HG02938 (cell line): ENCODE data around the gene EPN2.
A peak's percentile ranks its signal among the peaks of the same experiment; 100 is the strongest.

Experiments used
- ATAC-seq: cut with Tn5 transposase; IDR thresholded peaks from one replicate; pipeline ENCODE4 v1.9.1; 2021; ENCODE audit warnings: mild to moderate bottlenecking, moderate library complexity; ENCODE audit not compliant: unreplicated experiment

EPN2 gene

DNA sequence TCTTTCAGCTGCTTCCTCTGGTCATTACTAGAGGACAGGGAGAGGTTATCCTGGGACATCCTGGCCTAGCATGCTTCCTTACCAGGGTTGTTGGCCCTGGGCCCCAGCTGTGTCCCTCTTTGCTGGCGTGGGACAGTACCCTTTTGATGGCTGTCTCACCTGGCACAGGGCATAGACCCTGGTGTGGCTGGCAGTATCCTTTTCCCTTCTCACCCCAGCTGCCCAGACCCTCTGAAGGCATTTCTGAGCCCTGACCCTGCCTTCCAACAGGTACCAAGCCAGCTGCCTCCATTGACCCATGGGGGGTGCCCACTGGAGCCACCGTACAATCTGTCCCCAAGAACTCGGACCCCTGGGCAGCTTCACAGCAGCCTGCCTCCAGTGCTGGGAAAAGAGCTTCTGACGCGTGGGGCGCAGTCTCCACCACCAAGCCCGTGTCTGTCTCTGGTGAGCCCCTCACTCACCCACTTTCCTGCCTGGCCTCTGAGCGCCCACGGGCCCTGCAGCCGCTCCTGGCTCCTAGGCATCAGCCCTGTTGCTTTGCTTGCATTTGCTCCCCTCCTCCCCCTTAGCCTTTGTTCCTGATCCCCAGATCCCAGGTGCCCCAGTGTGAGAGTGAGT, 91.4 kb downstream of the EPN2 start:
- ATAC-seq = no peak

DNA sequence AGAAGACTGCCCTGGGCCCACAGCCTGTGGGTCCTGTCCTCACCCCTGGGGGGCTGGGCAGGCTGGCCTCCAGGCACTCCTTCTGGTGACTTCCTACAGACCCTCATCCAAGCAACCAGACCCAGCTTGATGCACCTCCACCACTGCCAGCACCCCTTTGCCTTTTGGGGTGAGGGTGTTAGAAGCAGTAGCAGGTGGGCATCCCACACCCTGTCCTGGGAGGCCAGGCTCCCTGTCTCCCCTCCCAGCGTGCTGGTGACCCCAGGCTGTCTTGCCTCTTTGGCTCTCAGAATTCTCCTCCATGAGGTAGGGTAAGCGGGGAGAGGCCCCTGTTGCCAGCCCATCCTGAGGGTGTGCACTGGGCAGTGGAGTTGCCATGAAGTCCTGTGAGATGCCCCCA, 92.0 kb downstream of the EPN2 start:
- no peak for ATAC-seq

DNA sequence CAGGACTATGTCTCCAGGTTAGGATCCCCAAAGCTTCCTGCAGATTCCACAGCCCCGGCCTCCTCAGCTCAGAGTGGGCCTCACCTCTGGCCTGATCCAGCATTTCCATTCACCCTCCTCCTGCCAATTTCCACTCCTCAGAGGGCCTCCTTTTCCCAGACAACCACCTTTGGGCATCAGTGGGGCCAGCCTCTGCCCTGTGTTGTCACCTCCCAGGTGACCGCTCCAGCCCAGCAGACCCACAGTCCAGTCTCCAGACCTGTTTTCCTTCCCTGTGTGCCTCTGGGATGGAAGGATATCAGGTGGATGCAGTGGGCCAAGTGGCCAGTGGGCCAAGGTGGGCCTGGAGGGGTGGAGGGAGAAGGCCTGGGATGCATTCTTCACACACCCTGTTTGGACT, 92.7 kb downstream of the EPN2 start:
- ATAC-seq = no peak

DNA sequence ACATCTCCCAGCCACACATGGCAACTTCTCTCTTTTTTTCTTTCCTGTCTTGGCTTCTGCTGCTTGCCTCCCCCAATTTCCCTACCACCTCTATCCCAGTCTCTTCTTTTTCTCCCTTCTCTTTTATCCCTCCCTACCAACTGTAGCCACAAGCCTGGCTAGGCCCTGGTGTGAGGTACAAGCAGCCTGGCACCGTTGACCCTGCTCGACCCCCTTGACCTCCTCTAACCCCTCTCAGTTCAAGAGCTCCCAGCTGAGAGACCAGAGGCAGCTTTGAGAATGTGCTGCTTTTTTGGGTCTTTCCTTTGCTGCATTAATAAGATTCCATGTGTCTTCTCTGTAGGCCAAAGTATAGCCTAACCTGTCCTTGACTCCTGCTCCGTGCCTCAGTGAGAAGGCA, 93.1 kb downstream of the EPN2 start:
- ATAC-seq = no peak

DNA sequence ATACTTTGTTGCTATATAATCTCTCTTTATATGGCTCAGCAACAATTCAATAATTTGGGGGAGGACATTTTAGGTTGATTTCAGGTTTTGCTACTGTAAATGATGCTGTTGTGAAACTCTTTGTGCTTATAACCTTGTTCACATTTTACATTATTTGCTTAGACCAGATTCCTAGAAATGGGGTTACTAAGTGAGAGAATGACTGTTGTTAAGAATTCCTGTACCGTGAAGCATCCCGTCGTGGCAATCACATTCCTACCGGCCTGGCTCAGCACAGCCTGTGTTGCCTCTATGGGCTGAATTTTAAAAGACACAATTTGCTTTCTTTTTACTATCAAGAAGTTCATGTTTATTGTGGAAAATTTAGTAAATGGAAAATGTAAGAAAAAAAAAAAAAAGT, 94.0 kb downstream of the EPN2 start:
- no peak for ATAC-seq

DNA sequence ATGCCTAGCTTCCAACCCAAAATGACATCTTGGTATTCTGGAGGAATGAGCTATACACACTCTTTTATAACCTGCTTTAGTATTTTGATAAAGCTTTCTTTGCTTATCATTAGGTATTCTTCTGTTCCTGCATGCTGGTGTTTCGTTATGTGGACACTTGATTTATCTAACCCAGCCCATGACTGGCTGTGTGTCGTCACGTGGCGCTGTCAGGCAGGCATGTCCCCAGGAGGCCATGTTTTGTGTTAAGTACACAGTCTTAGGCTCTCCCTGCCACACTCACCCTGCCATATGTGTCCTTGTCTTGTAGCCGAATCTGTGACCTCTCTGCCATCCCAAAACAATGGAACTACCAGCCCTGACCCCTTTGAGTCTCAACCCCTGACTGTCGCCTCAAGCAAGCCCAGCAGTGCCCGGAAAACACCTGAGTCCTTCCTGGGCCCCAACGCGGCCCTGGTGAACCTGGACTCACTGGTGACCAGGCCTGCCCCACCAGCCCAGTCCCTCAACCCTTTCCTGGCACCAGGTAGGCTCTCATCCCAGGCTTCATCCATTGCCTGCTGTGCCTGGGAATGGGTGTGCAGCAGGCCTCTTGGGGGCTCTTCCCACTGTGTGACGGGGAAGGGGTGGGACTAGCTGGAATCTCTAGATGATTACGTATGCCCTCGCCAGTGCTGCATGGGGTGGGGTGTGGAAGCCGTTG, 94.5 kb downstream of the EPN2 start:
- no peak for ATAC-seq

DNA sequence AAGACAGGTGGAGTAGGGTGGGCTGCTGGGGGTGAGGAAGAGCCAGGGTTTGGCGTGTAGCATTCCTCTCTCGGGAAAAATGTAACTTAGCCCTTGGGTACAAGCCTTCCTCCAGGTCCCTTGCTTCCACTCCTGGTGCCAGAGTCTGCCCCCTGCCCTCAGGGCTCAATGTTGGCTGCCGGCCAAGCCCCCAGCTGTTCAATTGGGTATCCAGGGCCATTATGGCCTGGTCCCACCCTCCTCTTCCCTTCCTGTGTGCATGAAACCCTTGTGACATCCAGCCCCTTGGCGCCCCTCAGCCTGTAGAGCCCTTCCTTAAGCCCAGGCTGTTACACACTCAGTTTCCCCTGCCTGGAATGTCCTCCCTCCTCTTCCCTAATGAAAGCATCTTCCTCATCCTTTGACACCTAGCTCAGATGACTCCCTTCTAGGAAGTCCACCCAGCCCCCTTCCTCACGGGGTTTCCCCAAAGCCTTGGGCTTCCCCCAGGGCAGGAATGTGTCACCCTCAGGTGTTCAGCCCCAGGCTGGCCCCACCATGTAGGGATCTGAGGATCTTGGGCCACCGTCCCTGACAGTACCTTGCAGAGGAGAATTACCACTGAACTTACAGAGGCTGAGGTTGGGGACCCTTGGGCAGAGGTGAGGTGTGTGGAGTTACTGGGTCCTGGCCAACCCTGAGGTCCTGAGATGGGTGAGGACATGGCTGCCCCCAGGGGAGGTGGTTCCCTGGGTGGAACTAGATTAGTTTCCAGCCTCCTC, 95.4 kb downstream of the EPN2 start:
- no peak for ATAC-seq

DNA sequence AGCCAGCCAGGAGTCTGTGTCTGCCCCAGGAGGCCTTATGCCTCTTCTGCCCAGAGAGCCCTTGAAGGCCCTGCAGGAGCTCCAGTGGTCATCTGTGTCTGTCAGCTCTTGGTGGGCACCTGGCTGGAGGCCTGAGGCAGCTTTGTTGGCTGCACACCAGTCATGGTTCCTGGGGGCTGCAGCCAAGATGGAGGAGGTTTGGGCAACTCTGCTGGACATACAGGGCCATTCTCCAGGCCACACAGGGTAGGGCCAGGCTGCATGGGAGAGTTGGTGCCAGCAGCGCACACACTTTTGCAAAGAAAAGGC, 95.9 kb downstream of the EPN2 start:
- no peak for ATAC-seq

DNA sequence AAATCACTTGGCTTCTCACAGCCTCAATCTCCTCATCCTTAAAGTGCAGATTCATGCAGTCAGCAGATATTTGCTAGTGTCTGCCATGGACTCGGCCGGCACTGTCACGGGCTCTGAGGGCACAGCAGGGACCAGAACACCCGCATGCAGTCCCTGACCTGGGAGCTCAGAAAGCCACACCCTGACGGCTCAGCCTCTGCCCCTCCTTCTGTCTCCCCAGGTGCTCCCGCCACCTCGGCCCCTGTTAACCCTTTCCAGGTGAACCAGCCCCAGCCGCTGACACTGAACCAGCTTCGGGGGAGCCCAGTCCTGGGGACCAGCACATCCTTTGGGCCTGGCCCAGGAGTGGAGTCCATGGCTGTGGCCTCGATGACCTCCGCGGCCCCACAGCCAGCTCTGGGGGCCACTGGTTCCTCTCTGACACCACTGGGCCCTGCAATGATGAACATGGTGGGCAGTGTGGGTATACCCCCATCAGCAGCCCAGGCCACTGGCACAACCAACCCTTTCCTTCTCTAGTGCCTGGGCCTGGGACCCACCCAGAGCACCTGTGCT, 96.6 kb downstream of the EPN2 start:
- no peak for ATAC-seq

DNA sequence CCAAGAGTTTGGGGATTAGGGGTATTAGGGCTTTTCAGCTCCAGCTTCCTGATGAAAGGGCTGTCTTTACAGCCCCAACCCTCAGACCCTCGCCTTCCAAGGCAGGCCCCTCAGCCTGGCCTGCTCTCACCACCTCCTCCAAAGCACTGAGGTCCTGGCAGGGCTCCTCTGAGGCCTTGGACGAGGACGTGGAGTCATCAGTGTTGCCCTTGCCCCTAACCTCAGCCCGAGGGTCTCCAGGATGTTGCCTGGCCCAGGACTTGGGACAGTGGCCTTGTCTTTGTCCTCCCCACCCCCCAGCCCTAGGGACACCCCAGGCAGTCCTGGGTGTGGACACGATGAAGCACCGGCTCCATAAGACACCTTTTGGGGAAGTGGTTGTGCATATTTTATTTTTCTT, 97.2 kb downstream of the EPN2 start:
- ATAC-seq = no peak

DNA sequence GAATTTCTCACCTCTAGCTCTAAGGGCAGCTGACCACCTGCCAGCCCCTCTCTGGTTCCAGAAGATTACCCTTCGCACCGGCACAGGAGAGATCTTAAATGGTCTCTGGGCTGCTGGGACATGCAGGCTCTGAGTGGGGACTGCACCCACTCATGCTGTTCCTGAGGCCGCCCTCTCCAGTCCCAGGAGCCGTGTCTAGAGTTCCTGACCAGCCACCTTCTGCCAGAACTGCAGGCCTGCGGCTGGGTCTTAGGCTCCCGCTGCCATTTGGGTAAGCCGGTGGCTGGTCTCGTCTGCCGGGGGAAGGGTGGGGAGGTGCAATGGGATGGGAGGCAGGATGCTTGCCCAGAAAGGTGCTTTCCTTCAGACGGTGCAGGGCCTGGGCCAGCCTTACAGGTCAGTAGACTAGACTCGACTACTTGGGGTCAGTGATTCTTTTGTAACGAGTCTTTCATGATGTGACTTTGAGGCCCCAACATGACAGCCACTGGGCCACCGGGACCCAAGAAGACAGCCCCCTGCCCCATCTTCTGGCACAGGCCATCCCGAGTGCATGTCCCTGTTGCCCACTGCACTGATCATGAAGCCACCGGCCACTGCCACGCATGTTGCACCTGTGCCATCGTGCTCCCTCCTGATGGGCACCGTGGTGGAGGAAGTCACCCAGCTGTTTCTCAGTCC, 98.9 kb downstream of the EPN2 start:
- ATAC-seq = no peak

DNA sequence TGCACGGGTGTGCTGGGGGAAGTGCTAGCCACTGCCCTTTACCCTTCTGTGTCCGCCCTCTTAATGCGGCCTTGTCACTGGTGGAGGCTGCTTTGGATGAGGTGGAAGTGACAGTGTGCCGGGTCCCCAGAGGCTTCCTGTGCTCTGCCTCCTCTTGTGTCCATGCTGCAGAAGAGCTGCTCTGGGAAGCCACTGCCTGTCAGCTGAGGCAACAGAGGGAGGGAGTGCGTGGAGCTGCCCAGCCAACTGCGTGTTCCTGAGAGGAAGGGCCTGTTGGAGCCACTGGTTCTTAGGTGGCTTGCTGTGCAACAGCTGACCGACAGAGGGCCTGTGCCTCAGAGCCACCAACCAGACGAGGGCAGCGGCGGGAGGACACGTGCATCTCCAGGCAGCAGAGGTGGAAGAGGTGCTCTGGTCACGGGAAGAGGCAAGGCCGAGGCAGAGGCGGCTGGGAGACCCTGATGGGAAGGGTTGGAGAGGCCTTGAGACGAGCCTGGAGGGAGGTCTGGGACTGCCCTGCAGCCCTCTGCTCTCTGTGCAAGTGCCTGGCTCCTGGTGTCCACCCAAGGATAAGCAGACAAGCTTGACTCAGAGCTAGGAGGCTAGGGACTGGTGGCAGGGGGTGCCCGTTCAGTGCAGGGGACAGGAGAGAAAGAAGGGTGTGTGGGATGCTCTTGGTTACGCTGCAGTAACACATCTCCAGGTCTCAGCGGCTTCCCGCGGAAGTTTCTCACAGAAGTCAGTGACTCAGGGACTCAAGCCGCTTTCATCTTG, 100.0 kb downstream of the EPN2 start:
- no peak for ATAC-seq

DNA sequence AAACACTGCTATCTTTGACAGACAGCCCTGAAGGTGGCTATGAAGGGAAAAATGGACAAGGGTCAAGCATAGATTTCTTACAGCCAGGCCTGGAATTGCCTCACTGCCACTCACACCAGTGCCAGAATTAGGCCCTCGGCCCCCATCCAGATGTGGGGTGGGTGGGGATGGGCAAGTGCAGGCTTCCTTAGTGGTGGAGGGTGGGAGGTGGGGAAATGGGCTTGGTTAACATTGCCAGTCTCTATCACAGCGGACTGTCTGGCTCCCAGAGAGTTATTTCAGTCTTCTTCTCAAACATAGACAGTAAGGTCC, 100.5 kb downstream of the EPN2 start:
- no peak for ATAC-seq

DNA sequence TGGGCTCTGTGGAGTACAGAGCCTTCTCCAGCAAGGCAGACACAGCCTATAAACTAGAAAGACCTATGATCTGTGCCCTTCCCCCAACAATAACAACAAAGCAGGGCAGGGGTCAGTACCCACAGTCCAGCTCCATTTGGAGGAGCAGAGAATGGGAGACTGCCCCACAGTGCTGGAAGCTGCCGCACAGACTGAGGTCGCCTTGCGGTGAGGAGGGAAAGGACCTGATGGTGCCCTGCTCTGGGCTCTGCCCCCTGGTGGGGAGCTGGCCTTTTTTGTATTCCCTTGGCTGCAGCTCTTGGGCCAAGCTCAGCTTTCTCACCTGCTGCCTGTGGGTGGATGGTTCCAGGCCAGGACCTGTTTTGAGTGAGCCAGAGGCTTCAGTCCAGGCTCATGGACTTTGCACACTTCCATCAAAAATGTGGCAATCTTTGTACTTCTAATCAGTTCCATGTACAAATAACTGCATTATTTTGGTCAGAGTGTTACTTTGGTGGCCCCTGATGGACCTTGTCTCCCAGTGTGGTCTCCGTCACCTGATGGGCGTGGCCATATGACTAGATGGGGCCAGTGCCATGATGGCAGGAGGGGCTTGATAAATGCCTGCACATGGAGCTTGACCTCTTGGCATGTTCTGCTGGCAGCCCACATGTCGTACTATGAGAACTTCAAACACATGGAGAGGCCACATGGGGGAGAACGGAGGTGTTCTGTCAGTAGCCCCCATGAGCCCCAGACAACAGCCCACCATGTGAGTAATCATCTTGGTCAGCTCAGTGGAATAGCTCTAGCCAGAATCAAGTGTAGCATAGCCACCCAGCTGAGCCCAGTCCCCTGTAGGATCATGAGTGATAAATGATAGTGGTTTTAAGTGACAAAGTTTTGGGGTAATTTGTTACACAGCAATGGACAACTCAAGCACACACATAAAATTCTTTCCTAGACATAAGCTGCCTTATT, 101.1 kb downstream of the EPN2 start:
- peak; percentile 47 for ATAC-seq

DNA sequence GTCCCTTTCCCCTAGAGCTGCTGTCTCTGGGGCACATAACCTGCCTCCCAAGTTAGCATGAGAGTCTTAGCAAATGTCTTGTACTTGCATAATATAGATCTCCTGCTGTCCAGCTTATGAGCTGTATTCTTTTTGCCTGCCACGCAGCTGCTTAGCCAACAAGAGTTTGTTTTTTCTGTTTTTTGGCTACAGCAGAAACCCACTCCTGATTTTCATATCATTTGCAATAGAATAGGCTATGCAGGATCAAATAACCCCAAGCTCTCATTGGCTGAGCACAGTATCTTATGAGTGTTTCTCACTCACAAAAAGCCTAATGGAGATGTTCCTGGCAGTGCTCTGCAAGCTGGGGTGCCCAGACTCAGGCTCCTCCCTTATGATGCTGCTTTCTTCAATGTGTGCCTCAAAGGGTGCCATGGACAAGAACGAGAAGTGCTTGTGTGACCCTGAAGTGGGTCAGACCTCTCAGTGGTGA, 102.2 kb downstream of the EPN2 start:
- ATAC-seq = no peak

DNA sequence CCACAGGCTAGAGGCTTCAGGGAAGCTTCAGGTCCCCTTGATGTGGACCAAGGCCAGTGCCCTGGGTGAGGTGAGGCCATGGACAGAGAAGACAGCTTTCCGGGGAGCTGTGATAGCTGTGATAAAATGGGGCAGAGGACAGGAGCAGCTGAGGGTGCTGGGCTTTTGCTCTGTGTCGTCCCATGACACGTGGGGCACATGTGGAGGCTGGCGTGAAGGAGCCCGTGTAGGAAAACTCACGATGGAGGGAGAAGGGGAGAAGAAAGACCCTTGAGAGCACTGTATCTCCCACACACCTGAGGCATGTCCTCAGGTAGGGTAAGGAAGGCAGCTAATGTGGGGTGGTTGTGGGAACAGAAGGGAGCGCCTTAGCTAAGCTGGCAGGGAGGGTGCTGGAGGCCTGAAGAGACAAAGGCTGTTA, 104.1 kb downstream of the EPN2 start:
- no peak for ATAC-seq

DNA sequence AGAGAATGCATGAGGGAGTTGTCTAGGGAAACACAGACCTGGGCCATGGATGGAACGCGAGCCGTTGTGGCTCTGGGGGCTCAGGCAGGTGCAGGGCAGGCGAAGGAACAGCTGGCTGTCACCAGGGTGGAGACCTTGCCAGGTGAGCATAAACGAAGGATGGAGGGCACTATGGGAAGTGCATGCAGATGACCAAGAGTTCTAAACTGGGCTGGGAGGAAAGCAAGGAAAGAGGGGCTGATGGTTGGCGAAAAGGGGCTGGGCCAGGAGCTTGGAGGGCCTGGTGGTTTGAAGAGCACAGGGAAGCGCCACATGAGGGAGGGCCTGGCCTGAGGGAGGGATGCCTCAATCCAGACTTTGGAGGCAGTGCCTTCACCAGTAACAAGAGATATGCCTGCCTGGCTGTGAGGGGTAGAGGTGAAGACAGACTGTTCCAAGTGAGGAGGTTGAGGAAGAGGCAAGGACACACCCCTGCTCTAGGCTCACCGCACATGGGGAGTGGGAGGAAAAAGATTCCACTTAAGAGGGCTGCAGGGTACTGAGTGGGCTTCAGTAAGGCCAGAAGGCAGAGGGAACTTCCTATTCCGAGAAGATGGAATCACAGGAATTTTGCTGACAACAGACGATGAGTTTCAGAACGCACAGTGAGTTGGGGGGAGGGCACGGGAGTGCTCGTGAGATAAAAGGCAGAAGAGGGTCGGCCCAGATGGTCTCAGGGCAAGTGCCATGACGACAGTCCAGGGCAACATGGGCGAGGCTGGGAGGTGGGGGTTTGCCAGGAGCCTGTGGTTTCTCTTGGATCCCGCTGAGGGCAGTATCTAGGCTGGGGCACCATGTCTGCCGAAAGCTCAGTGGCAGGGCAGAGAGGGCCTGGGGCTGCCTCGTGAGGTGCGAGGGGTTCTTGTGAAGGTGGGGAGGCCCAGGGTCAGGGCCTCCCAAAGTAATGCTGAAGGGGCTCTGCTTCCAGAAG, 104.8 kb downstream of the EPN2 start:
- ATAC-seq = no peak

DNA sequence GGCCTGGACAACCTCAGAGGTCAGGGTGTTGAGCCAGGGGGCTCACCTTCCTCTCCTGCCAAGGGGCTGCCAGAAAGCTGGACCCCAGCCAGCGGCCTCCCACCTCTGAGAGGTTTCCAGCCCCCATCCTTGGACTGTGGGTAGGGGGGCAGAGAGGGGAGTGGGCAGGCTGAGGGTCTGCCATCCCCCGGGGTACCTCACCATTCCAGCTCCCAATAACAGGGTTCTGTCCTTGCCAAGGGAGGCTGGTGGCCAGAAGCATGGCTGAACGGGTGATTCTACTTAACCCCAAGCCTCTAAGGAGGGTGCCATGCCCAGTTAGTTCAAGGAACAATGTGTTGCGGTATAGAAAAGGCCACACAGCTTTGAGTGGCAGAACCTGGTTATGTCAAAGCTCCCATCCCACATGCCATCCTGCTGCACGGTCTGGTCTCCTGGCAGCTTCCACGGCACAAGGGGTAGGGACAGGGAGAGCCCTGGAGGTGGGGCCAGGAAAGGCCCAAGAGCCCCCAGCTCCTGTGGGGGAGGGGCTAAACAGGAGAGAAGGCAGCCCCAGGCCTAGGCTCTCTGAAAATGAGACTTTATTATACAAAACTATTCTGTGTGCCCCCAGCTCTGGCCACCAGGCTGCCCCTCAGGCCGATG, 105.6 kb downstream of the EPN2 start:
- no peak for ATAC-seq
